Esophagus squamous epithelium (tissue), 5 donors: Measurements from ENCODE around the gene BOD1. TPM values are rescaled to one million over a fixed set of nuclear protein-coding genes. Genes with fewer than 3 reads are reported as not detected.
A peak's percentile ranks its signal among the peaks of the same experiment; 100 is the strongest.
"Not testable (repeated sequence)": the region's sequence is repeated elsewhere in the genome, so short reads cannot be mapped to it uniquely, and the experiment has no call there.

Experiments
- DNase-seq: peaks from one replicate; lab custom pipeline; 2025; lab: John Stamatoyannopoulos, UW
- H3K27ac ChIP-seq, 4 donors: fragments of 200-600 bp; sonication (generic); one replicate each; pipeline ENCODE4 v1.5.1; 2016 to 2019; ENCODE audit warnings: mild to moderate bottlenecking in 1 of 4
- H3K27me3 ChIP-seq, 4 donors: fragments of 200-600 bp; sonication (generic); 1 replicate in 3 of 4; 2 replicates in 1 of 4; pipeline versions ENCODE4 v1.5.1 to v1.6.0; 2017 to 2021; ENCODE audit warnings: antibody characterized with exemption in 1 of 4
- H3K36me3 ChIP-seq, 3 donors: fragments of 200-600 bp; sonication (generic); one replicate each; pipeline ENCODE4 v1.5.1; 2016 to 2019
- H3K4me1 ChIP-seq, 3 donors: fragments of 200-600 bp; sonication (generic); one replicate each; pipeline ENCODE4 v1.5.1; 2017 to 2019
- H3K4me3 ChIP-seq, 4 donors: fragments of 200-600 bp; sonication (generic); 1 replicate in 3 of 4; 2 replicates in 1 of 4; pipeline ENCODE4 v1.5.1; 2016 to 2019; ENCODE audit warnings: mild to moderate bottlenecking in 2 of 4, moderate library complexity in 1 of 4
- H3K9me3 ChIP-seq, 3 donors: fragments of 200-600 bp; sonication (generic); one replicate each; pipeline ENCODE4 v1.5.1; 2016 to 2019
- CTCF ChIP-seq, 6 experiments: fragments of 450-650 bp in 4 of 6; fragments of 200-600 bp in 2 of 6; sonication (generic) in 2 of 6; IDR thresholded peaks; one replicate each; pipeline ENCODE4 v1.5.1; 2016 to 2019; ENCODE audit warnings: antibody characterized with exemption in 6 of 6, mild to moderate bottlenecking in 4 of 6, moderate library complexity in 4 of 6
- POLR2A ChIP-seq, 4 donors: fragments of 450-650 bp; IDR thresholded peaks; one replicate each; pipeline ENCODE4 v1.6.1; 2017; ENCODE audit warnings: antibody characterized with exemption in 4 of 4, mild to moderate bottlenecking in 4 of 4, moderate library complexity in 3 of 4
- WGBS, 2 donors: methylation state at CpG; one replicate each; pipeline ENCODE4 v1.1.5; 2018; 5-methylcytosine and 5-hydroxymethylcytosine counted together
- intact Hi-C: fragments of 100-400 bp; cut with DNase I; formaldehyde crosslinking; loops from one replicate; pipeline ENCODE4 v1.15.0; 2022
- total RNA-seq, 4 donors: library from RNA; depleted of rRNA; stranded (reverse); fragments of >200 nt; gene quantifications; one replicate each; pipeline ENCODE4 v1.1.0, GENCODE V29; 2016
- donor health status: DM: yes; HTN: yes; CAD: no.

The BOD1 gene
- total RNA-seq, 4 donors from 2014 or later, result 13.8 to 43.1 (median 20.2) TPM

DNA sequence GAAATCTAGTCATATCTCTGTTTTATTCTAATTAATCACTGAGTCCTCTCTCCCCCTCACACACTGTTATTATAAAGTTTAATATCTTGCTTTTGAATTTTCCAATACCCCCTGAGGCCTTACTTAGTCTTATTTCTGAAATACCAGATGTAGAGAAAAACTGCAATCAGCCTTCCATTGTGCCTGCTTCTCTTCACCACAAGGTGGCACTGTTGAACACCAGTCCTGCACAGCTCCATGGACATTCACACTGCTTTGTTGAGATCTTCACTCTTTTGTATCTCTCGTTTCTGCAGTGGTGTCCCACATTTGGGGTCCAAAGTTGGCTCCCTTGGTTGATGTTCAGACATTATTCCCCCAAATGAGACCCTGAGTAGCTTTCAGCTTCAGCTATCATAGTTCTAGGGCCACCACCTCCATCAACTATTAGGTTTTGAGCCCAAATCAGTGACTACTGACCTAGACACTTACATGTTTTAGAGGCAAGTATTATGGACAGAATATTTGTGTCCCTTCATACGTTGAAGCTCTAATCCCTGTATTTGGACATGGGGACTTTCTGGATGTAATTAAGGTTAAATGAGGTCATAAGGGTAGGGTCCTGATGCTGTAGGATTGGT is 24.3 kb downstream of the BOD1 start:
- no peaks in the 10 kb centered on the region for H3K36me3 ChIP-seq
- peaks cover 0 to 30% (median 24%) of the 10 kb centered on the region in 3 donors for H3K9me3 ChIP-seq
- TF ChIP-seq POLR2A (IDR thresholded peaks at IDR 0.05) (no peak), CTCF (IDR thresholded peaks at IDR 0.05) (peak in 4 of 6 experiments; percentile 15 to 63 (median 26))
- H3K27me3 ChIP-seq, result no peaks in the 10 kb centered on the region
- intact Hi-C loops, result no loop called here
- no peaks in the 10 kb centered on the region for H3K4me1 ChIP-seq
- H3K27ac ChIP-seq, result no peak overlapping the region
- H3K4me3 ChIP-seq, result no peak overlapping the region
- DNase-seq, result no peak
- WGBS, 2 donors, result 57 to 71% methylated on average over 1 to 2 of the region's 2 CpGs

DNA sequence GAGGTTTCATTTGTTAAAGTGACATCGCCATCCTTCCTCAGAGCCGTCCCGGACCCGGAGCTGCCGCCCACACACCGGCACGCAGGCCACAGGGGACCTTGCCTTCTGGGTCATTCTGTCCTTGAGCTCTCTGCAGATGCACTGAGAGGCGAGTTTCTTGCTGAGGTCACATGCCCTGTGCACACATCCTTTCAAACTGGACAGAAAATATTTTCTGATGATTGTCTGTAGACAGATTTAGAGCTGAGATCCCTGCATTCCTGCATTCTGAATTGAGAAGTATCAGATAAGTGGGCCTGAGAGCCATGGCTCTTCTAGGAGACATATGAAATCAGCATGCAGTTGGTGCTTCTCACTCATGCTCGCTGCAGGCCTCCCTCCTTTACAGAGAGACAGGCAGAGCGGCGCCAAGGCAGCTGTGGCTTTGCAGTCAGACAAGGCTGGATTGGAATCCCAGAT is 25.4 kb downstream of the BOD1 start:
- Histone ChIP-seq H3K4me3 (no peak overlapping the region), H3K36me3 (no peaks in the 10 kb centered on the region), H3K27ac (no peak overlapping the region), H3K27me3 (no peaks in the 10 kb centered on the region), H3K9me3 (peaks cover 0 to 41% (median 26%) of the 10 kb centered on the region in 3 donors), H3K4me1 (no peaks in the 10 kb centered on the region)
- no peak for DNase-seq
- 80 to 86% methylated on average over 3 to 8 of the region's 11 CpGs for WGBS, 2 donors
- intact Hi-C loops, result no loop called here
- TF ChIP-seq CTCF (IDR thresholded peaks at IDR 0.05) (no peak), POLR2A (IDR thresholded peaks at IDR 0.05) (no peak)

DNA sequence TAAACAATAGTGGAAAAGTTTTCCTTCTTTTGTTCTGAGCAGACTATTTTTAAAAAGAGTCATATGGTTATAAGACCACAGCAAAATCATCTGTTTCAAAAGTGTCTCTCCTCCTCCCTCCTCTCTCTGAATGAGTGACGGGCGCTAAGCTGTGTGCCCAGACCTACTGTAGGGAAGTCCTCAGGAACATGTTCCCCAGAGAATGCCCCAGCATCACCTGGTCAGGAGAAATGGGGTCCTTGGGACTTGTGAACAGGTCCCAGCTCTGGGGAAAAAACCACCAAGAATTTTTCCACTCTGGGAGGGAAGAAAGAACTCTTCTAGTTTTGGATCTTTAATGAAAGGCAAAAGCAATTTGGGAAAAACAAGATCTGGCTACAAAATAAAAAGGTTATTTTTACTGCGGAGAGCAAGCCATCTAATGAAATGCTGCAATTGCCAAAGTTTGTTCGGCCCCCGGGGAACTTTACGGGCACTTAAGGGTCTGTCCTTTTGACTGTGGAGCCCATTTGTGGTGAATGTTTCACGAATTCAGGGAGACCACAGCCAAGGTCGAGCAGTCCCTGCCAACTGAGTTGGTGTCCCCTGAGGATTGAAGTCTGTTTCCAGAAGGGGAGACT is 25.9 kb downstream of the BOD1 start:
- H3K27ac ChIP-seq, result no peak overlapping the region
- TF ChIP-seq CTCF (IDR thresholded peaks at IDR 0.05) (no peak), POLR2A (IDR thresholded peaks at IDR 0.05) (no peak)
- DNase-seq, result no peak
- no peaks in the 10 kb centered on the region for H3K4me1 ChIP-seq
- no peaks in the 10 kb centered on the region for H3K36me3 ChIP-seq
- H3K9me3 ChIP-seq, result peaks cover 0 to 46% (median 31%) of the 10 kb centered on the region in 3 donors
- intact Hi-C loops, result no loop called here
- H3K27me3 ChIP-seq, result no peaks in the 10 kb centered on the region
- WGBS, 2 donors, result 78 to 93% methylated on average over 6 of the region's 8 CpGs
- H3K4me3 ChIP-seq, result no peak overlapping the region

GRCh38 chr5:173586133-173586532 is 30.3 kb downstream of the BOD1 start:
- H3K27ac ChIP-seq, DNase-seq, H3K27me3 ChIP-seq, intact Hi-C loops, H3K4me3 ChIP-seq, H3K36me3 ChIP-seq, H3K4me1 ChIP-seq: not testable (repeated sequence)
- peaks cover 0 to 21% (median 9%) of the 10 kb centered on the region in 3 donors for H3K9me3 ChIP-seq
- WGBS, 2 donors, result 88 to 89% methylated on average over 3 of the region's 3 CpGs

DNA sequence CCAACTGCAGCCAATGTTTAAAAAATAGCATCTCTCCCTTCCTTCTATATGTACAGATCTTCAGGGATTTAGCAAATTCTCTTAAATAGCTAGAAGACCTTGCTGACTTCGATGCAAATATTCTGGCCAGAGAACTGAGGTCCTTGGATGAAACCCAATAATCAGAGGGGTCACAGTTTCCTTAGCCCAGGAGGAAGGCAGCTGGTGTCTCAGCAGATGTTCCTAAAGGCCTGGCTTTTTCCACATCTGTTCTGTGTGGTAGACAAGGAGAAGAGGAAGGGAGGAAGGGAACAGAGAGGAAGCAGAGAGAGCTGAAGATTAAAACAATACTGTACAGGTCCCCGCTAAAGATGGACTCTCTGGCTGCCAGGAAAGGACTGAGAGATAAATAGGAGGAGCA is 33.1 kb downstream of the BOD1 start:
- intact Hi-C loops, result no loop called here
- no peak for DNase-seq
- 49 to 68% methylated on average over 2 of the region's 2 CpGs for WGBS, 2 donors

More for the DNA sequence above, 33.1 kb downstream of the BOD1 start:
- Histone ChIP-seq H3K27ac (no peak overlapping the region), H3K4me1 (no peaks in the 10 kb centered on the region), H3K9me3 (peaks cover 0 to 27% (median 12%) of the 10 kb centered on the region in 3 donors), H3K4me3 (no peak overlapping the region), H3K36me3 (no peaks in the 10 kb centered on the region), H3K27me3 (no peaks in the 10 kb centered on the region)
- TF ChIP-seq CTCF (IDR thresholded peaks at IDR 0.05) (no peak), POLR2A (IDR thresholded peaks at IDR 0.05) (no peak)
